Measurements from ENCODE around the gene FAR1.
A peak's percentile ranks its signal among the peaks of the same experiment; 100 is the strongest.
"Not testable (repeated sequence)": the region's sequence is repeated elsewhere in the genome, so short reads cannot be mapped to it uniquely, and the experiment has no call there.

Gene FAR1

GRCh38 chr11:13668102-13668956 lies at the start of gene FAR1:
TSS of gene FAR1 (plus strand) at chr11:13668668. CDS start at chr11:13694766, 26,098 bp downstream.
- DNase-seq (ENCODE audit: low spot score) (peak; percentile 97), FAIRE-seq (peak; percentile 90)

GRCh38 chr11:13620063-13620462 lies 48.4 kb upstream of the FAR1 start:
- no peak for FAIRE-seq
- no peak for DNase-seq (ENCODE audit: low spot score)

GRCh38 chr11:13626818-13627217 lies 41.6 kb upstream of the FAR1 start:
- not testable (repeated sequence) for DNase-seq (ENCODE audit: low spot score); FAIRE-seq

- FAIRE-seq; DNase-seq (ENCODE audit: low spot score): not testable (repeated sequence)
Observed at GRCh38 chr11:13628634-13629033, 39.8 kb upstream of the FAR1 start.

- DNase-seq (ENCODE audit: low spot score): no peak
- no peak for FAIRE-seq
Observed at GRCh38 chr11:13629779-13630178, 38.7 kb upstream of the FAR1 start.

- FAIRE-seq: no peak
- DNase-seq (ENCODE audit: low spot score): no peak
Observed at GRCh38 chr11:13635290-13635689, 33.2 kb upstream of the FAR1 start.

GRCh38 chr11:13635804-13636203 lies 32.7 kb upstream of the FAR1 start:
- FAIRE-seq: no peak
- DNase-seq (ENCODE audit: low spot score): no peak

- DNase-seq (ENCODE audit: low spot score) (no peak), FAIRE-seq (no peak)
Observed at GRCh38 chr11:13637125-13638069, 31.1 kb upstream of the FAR1 start.

GRCh38 chr11:13638422-13638821 lies 30.0 kb upstream of the FAR1 start:
- FAIRE-seq (no peak), DNase-seq (ENCODE audit: low spot score) (no peak)

GRCh38 chr11:13644997-13645687 lies 23.3 kb upstream of the FAR1 start:
- FAIRE-seq: no peak
- DNase-seq (ENCODE audit: low spot score): peak; percentile 40

GRCh38 chr11:13647391-13647790 lies 21.1 kb upstream of the FAR1 start:
- FAIRE-seq (no peak), DNase-seq (ENCODE audit: low spot score) (no peak)

GRCh38 chr11:13649619-13650018 lies 18.8 kb upstream of the FAR1 start:
- DNase-seq (ENCODE audit: low spot score) (no peak), FAIRE-seq (no peak)

- DNase-seq (ENCODE audit: low spot score); FAIRE-seq: not testable (repeated sequence)
Observed at GRCh38 chr11:13651515-13651914, 17.0 kb upstream of the FAR1 start.

GRCh38 chr11:13661074-13661623 lies 7.3 kb upstream of the FAR1 start:
- FAIRE-seq (no peak), DNase-seq (ENCODE audit: low spot score) (no peak)

- FAIRE-seq (no peak), DNase-seq (ENCODE audit: low spot score) (no peak)
Observed at GRCh38 chr11:13663631-13664071, 4.8 kb upstream of the FAR1 start.

GRCh38 chr11:13664351-13664750 lies 4.1 kb upstream of the FAR1 start:
- no peak for DNase-seq (ENCODE audit: low spot score)
- FAIRE-seq: no peak

GRCh38 chr11:13666708-13667107 lies 1.8 kb upstream of the FAR1 start:
- no peak for FAIRE-seq

GRCh38 chr11:13667245-13667644 lies 1.2 kb upstream of the FAR1 start:
- FAIRE-seq (no peak), DNase-seq (ENCODE audit: low spot score) (no peak)

More at GRCh38 chr11:13666708-13667107, 1.8 kb upstream of the FAR1 start:
- no peak for DNase-seq (ENCODE audit: low spot score)

GRCh38 chr11:13667795-13668101 lies 720 bp upstream of the FAR1 start:
- DNase-seq (ENCODE audit: low spot score): no peak
- FAIRE-seq: no peak

- peak; percentile 50 for FAIRE-seq
- DNase-seq (ENCODE audit: low spot score): peak; percentile 44
Observed at GRCh38 chr11:13668957-13669521, 571 bp downstream of the FAR1 start.

All from urothelium cell line (cell line).